GM19395 (cell line): ENCODE measurements around the gene KCNC4.

Experiments
- ATAC-seq: cut with Tn5 transposase; IDR thresholded peaks from one replicate; pipeline ENCODE4 v1.9.1; 2021; ENCODE audit warnings: mild to moderate bottlenecking, moderate library complexity; ENCODE audit not compliant: unreplicated experiment

The KCNC4 gene

GRCh38 chr1:110211496-110212168 lies 1.5 kb downstream of the KCNC4 start:
- no peak for ATAC-seq

GRCh38 chr1:110212169-110213142 lies 2.3 kb downstream of the KCNC4 start:
- no peak for ATAC-seq

- no peak for ATAC-seq
Measured at GRCh38 chr1:110213143-110213540, 3.0 kb downstream of the KCNC4 start.

GRCh38 chr1:110214454-110215404 lies 4.6 kb downstream of the KCNC4 start:
- no peak for ATAC-seq

GRCh38 chr1:110215621-110216515 lies 5.8 kb downstream of the KCNC4 start:
- no peak for ATAC-seq

- no peak for ATAC-seq
Measured at GRCh38 chr1:110216844-110217444, 6.8 kb downstream of the KCNC4 start.

GRCh38 chr1:110218137-110218536 lies 8.0 kb downstream of the KCNC4 start:
- ATAC-seq = no peak

GRCh38 chr1:110218739-110219138 lies 8.6 kb downstream of the KCNC4 start:
- no peak for ATAC-seq

GRCh38 chr1:110220324-110220723 lies 10.2 kb downstream of the KCNC4 start:
- ATAC-seq = no peak

GRCh38 chr1:110221119-110221518 lies 11.0 kb downstream of the KCNC4 start:
- no peak for ATAC-seq

GRCh38 chr1:110223127-110223526 lies 13.0 kb downstream of the KCNC4 start:
- no peak for ATAC-seq

GRCh38 chr1:110223581-110223980 lies 13.5 kb downstream of the KCNC4 start:
- no peak for ATAC-seq

- ATAC-seq = no peak
Measured at GRCh38 chr1:110224240-110224995, 14.3 kb downstream of the KCNC4 start.

- ATAC-seq = no peak
Measured at GRCh38 chr1:110225212-110225611, 15.1 kb downstream of the KCNC4 start.

GRCh38 chr1:110225756-110226404 lies 15.8 kb downstream of the KCNC4 start:
- no peak for ATAC-seq

GRCh38 chr1:110227774-110228173 lies 17.7 kb downstream of the KCNC4 start:
- no peak for ATAC-seq

GRCh38 chr1:110228381-110228780 lies 18.3 kb downstream of the KCNC4 start:
- ATAC-seq = no peak

GRCh38 chr1:110228869-110229268 lies 18.8 kb downstream of the KCNC4 start:
- ATAC-seq = no peak
